Activated effector memory CD4-positive, alpha-beta T cell treated with Interleukin-2 at 50 U/mL for 16 hours (primary cell): ENCODE measurements around the gene MRPL38.
"Not testable (repeated sequence)": the region's sequence is repeated elsewhere in the genome, so short reads cannot be mapped to it uniquely, and the experiment has no call there.

Experiments used
- DNase-seq: peaks from one replicate; pipeline ENCODE4 v3.0.0-alpha.2; 2020

Gene MRPL38

DNA sequence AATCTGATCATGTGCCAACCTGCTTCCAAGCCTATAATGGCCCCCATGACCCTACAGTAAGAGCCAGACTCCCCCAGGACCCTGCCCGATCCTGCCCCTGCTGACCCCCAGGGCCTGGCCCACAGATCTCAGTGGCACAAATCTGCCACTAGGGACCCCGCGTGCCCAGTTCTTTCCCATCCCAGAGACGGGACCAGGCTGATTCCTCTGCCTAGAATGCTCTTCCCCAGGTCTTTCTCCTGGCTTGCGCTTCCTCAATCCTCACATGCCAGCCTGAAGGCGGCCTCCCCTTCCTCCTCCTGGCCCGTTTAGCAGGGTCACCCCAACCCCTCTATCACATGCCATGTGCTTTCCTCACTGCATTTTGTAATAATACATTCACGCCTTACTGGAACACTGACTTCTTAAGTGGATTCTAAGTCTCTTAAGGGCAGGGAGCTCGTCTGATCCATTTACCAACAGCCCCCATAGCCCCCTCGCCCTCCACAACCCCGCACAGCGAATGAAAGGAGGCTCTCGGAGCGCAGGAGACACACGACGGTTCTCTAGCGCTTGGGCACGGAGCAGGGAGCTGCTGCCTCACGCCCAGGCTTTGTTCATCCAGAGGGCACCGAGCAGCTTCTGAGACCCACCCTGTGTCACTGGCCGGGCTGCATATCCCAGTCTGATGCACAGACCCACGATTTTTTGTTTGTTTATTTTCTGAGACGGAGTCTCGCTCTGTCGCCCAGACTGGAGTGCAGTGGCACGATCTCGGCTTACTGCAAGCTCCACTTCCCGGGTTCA, 9.1 kb downstream of the MRPL38 start:
- no peak for DNase-seq

DNA sequence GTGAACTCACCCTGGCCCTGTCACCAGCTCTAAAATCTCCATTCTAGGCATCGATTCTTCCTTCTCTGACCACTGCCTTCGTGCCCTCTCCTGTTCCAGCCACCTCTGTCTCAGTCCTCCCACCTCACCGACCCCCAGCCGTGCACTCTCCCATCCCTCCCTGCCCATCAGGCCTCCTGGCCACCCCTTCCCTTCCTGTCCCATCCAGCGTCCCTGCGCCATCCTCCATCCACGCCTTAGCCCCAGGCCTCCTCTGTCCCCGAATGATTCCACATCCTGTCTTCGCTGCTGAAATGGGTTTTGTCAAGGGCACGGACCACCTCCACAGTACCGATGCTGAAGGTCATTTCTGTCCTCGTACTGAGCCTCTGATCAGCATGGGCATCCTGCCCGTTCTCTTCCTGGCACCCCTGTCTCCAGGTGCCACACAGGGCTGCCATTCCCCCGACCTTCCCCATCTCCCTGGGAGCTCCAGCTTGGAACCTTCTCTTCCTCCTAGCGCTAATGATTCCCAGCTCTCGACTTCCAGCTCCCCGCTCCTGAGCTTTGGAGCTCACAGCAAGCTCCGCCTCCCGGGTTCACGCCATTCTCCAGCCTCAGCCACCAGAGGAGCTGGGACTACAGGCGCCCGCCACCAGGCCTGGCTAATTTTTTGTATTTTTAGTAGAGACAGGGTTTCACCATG, 10.5 kb downstream of the MRPL38 start:
- no peak for DNase-seq

DNA sequence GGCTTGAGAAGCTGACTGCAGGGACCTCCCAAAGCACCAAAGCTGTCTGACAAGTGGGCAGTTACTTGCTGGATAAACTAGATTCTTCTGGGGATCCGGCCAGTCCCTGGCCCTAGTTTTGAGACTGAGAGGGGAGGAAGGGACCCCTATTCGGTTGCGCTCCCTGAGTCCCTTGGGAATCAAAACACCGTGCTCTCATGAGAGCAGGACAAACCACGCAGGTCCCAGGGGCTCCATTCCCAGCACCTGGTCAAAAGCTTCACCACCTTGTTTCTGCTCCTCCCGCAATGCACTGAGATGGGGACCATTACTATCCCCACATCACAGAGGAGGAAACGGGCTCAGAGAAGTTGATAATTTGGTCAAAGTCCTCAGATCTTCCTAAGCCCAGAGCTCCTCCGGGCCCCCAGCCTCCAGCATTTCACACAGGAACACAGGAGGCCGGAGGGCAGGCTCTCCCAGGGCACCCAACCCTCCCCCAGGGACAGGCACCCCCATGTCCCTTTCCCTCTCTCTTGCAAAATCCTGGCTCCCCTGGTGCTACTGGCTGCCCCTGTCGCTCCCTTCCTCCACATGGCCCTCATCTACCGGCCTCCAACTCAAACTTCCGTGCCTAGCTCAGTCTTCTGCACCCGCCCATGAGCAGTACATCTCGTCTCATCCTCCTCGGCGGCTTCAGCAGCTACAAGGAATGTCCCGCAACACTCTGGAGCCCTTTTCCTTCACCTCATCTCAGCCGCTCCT, 11.2 kb downstream of the MRPL38 start:
- no peak for DNase-seq

DNA sequence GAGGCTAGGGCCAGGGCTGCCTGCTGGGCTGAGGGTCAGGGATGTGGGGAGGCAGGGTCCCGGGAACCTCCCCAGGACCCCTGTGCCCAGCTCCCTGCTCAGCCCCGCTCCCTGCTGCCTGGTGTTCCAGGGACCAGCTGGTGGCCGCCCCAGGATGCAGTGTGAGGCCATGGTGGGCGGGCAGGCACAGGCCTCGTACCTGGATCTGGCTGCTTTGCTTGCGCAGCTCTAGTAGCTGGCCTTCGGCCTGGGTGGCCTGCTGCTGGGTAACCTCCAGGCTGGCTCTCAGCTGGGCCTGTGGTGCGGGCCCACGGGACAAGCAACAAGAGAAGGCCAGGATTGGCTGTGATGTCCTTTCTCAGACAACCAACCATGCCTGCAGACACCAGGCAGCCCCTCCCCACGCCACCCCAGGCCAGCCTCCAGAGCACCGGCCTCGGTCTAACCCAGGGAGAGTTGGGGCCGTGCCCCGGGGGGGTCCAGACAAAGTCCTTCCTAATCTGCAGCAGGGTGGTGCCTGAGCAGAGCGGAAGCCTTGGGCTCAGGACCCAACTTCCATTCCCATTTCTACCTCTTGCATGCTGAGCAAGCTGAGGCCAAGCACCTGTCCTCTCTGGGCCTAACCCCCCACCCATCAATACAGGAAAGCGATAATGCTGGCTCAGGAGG, 12.0 kb downstream of the MRPL38 start:
- DNase-seq = no peak

DNA sequence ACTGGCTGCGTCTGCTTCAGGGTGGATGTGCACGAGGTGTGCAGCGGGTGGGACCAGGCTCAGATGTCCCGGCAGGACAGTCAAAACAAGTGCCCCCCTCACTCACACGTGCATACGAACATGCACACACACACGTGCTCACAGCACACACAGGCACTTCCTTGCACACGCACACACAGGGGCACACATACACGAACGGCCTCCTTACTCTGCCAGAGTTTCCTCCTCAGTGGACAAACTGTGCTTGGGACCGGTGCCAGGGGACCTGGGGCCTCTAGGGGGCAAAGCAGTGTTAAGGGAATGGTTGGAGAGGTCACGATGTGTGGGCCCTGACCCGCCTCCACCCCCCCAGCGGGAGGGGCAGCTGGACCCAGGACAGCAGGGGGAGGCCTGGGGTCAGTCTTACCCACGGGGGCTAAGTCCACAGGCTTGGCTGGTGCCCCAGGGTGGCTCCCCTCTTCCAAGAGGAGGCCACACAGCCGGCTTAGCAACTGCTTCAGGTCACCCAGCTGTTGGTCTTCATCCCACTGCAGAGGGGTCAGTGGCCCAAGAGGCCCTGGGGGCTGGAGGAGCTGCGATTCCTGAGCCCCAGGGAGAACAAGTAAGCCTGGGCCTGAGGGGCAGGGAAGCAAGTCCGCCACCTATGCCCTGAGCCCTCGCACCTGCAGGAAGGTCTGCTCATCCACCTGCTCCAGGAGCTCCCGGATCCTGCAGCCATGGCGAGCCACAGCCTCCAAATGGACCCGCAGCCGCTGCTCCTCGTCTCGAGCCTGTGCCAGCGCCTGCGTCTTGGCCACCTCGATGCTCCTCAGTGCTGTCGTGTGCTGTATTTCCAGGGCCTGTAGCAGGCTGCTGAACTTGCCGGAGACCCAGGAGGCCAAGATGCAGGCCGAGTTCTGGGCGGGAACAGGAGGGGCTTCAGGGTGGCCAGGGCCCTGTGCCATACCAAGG, 12.8 kb downstream of the MRPL38 start:
- DNase-seq = no peak

DNA sequence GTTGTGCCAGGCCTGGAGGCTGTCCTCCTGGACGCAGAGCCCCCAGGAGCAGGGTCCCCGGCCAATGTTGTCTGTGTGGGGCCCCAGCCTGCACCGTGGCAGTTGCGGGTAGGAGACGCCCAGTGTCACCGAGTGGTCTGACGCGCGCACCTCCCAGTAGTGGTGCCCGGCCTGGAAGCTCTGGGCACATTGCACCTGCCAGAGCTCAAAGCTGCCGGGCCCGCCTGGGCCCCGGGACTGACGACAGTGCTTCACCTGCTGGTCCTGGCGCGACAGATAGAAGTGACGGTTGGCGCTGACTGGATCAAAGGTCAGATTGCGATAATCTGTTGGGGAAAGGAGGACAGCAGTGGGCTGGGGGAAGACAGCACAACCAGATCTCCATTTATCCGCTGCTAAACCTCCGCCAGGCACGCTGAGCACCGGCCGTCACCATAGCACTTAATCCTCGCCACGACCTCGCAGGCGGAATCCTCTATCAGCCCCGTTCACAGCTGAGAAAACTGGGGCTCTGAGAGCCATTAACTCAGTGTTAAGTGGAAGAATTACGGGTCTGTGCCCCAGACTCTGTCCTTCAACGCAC, 13.6 kb downstream of the MRPL38 start:
- DNase-seq = no peak

DNA sequence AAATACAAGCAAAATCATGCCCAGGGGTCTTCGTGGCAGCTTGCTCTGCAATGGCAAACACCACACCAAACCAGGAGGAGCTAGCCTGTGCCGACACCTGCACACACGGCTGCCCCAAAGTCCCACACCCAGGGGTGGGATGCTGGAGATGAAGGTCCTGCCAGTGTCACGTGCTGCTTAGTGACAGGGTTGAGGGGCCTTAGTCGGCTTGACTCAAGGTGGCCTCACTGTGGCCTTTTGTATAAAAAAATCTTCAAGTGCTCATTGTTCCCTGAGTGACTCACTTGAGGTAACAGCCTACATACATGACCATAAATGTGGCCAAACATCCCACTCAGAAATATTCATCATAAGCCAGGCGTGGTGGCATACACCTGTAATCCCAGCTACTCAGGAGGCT, 15.2 kb downstream of the MRPL38 start:
- no peak for DNase-seq

DNA sequence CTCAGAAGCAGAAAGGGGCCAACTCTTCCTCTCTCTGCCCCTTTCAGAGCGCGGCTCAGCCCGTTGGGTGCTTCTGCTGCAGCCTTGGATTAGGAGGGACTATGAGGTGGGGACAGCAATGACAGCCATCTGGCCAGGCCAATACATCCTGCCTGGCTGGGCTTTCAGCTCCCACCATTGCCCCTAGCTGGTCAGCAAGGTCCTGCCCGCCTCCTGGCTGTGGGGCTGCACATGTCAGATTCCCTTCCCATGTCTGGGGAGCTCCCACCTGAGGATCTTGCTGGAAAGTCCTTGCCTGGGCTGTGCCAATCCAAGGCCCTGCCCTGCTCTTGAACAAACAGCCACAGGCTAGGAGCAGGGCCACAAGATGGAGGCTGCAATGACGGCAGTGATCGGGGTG, 16.2 kb downstream of the MRPL38 start:
- DNase-seq = no peak

DNA sequence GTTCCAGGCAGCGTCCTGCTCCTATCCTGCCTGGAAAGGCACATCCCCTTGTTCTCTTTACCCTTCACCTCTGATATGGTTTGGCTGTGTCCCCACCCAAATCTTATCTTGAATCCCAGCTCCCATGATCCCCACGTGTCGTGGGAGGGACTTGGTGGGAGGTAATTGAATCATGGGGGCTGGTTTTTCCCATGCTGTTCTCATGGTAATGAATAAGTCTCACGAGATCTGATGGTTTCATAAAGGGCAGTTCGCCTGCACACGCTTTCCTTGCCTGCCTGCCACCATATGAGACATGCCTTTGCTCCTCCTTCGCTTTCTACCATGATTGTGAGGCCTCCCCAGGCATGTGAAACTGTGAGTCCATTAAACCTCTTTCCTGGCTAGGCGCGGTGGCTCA, 18.8 kb downstream of the MRPL38 start:
- DNase-seq = not testable (repeated sequence)

DNA sequence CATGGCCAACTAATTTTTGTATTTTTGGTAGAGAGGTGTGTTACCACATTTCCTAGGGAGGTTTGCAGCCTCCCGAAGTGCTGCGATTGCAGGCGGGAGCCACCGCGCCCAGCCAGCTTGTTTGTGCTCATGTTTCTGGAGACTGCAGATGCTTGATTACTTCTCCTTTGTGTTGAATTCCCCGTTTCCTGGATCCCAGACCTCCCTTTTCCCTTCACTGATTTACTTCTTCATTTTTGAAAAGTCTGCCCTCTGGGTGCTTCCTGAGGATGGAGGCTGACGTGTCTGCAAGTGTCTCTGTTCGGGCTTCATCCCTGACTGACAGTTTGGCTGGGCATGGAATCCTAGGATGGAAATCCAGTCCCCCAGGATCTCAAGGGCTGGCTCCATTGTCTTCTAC, 19.3 kb downstream of the MRPL38 start:
- DNase-seq = no peak

DNA sequence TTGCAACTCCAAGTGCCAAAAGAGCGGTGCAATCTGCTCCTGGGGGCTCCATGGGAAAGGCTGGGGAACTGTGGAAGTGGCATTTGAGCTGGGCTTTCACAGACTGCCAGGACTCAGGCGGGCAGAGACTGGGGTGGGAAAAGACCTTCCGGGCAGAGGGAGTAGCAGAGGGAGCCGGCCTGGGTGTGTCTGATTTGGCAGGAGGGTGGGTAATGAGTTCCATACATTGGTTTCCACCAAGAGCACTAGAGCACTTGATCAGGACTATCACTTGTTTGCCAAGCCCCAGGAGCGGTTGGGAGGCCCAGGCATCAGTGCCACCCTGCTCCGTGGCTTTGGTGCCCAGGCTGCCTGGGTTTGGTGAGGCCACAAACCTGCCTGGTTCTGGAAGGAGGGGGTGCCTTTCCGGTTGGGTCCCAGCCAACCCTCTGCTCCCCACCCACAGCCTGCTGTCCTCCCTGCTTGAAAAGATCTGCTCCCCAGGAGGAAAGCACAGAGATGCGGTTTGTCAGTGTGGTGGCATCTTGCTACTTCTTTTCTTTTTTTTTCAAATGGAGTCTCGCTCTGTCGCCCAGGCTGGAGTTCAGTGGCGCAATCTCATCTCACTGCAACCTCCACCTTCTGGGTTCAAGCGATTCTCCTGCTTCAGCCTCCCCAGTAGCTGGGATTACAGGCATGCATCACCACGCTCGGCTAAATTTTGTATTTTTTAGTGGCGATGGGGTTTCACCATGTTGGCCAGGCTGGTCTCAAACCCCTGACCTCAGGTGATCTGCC, 22.8 kb downstream of the MRPL38 start:
- DNase-seq = no peak

DNA sequence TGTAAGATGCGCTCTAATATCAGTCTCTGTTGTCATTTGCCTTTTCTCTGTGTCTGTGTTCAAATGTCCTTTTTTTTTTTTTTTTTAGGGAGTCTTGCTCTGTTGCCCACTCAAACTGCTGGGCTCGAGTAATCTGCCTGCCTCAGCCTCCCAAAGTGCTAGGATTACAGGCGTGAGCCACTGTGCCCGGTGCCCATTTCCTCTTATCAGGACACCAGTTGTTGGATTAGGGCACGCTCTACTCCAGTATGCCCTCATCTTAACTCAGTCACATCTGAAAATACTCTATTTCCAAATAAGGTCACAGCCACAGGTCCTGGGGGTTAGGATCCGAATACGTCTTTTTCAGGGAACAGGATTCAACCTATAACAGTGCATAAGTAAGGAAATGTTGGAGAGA, 24.4 kb downstream of the MRPL38 start:
- DNase-seq = no peak

DNA sequence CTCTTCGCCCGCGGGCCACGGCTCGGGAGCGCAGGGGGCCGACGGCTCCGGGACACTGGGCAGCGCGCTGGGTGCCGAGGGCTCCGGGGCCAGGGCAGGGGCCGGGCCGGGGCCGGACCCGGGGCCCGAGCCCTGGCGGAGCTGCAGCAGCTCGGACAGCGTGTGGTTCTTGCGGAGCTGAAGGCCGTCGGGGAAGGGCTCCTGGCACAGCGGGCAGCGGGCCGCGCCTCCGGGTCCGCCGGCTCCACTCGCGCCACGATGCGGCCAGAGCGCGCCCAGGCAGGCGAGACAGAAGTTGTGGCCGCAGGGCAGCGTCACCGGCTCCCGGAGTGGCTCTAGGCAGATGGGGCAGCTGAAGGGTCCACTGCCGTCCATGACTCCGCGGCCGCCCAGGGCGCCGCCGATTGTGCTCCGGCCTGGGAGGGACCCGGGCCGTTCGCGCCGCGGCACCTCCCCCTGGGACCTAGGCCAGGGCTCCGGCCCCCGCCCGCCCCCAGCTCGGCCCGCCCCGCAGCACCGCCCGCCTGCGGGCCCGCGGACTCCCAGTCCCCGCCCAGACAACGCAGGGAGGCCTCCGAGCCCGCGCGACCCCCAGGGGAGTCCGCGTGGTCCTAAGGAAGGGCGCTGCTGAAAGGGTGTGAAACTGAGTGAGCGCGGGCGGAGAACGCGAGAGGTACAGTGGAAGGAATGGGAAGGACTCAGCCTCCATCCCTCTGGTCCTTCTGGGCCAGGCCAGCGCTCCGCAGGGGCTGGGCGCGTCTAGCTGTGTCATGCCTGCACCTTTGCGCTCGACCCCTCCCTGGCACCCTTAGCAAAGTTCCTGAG, 26.3 kb downstream of the MRPL38 start, which contains the start of gene TRIM47:
TSS of gene TRIM47 (minus strand) at position 408 of the 825 bp plus-strand sequence. CDS start at position 375, 33 bp downstream.
- DNase-seq = no peak

DNA sequence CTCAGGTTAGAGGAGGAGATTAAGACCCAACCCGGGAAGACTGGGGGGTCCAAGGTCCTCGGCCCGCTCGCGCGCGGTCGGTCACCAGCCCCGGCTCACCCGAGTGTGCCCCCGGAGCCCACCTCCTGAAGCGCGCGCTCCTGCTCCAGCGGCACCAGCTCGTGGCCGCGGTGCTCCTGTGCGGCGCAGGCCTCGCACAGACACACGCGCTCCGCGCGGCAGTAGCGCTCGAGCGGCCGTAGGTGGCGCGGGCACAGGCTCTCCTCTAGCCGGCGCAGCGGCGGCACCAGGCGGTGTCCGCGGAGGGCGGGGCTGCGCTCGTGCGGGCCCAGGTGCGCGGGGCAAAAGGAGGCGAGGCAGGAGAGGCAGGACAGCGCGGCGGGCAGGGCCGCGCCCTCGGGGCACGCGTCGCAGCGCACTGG, 26.9 kb downstream of the MRPL38 start:
- peak; percentile 67 for DNase-seq

DNA sequence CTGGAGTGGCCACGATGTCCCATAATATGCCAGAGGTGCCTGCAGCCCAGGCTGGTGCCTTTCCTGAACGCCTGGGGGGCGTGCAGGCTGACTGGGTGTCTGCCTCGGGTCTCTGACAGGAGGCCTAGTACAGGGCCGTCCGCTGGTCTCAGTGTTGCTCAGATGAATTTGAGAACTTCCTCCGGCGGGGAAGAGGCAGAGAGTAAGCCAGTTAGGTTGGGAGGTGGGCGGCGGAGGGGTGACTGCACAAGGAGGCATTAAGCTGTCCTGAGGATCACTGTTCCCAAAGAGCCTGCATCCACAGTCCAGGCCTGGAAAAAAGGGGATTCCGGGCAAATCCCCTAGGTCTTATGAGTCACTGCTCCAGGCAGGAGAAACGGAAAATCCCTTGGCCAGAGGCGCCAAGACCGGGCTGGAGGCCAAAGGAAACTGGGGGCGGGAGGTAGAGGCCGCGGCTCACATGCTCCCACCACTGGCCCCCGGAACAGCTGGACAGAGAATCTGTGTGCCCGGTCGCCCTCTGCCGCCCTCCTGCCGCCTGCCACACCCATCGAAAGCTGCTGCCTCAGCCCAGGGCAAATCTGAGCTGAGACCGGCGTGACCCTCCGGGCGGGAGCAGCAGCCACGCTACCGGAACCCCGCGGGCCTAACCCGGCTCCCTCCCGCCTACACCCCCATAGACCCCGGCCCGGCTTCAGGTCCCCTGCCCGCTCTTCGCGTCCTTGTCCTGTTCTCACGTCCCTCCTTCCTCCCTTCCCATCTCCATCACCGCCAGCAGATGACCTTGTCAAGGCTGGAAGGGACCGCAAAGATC, 27.5 kb downstream of the MRPL38 start:
- no peak for DNase-seq

DNA sequence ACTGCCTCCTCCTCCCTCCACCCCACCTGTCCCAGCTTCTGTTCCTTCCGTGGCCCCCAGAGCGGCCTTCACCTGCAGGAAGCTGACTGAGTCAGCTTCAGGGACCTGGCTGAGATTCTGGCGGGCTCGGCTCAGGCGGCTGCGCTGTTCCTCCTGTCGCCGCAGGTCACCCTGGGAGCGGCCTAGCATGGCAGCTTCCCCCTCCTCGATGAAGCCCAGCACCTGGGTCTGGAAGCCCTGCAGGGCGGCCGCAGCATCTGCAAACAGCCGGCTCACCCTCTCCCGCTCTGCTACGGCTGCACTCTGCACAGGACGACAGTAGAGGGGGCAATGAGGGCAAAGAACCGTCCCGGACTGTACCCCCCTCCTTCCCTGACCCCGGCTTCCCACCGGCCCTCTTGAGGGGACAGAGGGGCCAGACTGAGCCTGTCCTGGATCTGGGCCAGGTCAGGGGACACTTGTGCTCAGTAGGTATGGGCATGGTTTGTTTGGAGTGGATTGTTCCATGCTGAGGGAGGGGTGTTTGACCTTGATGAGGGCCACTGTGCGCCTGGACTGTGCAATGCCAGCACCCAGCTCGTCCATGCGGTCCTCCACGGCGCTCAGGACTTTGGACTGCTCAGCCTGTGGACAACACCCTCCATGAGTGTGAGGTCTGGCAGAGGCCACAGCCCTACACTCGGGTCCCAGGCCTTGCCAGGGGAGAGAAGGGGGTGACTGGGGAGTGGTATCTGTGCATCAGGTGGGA, 28.3 kb downstream of the MRPL38 start:
- DNase-seq = peak; percentile 78

DNA sequence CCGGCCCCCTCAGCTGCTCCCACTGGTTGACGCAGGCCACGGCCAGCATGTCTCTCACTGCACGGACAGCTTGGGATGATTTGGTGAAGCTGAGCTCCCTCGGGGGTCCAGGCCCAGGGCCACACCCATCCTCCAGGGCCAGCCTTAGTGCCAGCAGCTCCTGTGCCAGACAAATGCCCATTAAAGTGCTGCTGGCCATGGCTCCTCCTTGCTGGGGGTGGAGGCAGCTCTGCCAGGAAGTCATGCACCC, 28.8 kb downstream of the MRPL38 start:
- no peak for DNase-seq

DNA sequence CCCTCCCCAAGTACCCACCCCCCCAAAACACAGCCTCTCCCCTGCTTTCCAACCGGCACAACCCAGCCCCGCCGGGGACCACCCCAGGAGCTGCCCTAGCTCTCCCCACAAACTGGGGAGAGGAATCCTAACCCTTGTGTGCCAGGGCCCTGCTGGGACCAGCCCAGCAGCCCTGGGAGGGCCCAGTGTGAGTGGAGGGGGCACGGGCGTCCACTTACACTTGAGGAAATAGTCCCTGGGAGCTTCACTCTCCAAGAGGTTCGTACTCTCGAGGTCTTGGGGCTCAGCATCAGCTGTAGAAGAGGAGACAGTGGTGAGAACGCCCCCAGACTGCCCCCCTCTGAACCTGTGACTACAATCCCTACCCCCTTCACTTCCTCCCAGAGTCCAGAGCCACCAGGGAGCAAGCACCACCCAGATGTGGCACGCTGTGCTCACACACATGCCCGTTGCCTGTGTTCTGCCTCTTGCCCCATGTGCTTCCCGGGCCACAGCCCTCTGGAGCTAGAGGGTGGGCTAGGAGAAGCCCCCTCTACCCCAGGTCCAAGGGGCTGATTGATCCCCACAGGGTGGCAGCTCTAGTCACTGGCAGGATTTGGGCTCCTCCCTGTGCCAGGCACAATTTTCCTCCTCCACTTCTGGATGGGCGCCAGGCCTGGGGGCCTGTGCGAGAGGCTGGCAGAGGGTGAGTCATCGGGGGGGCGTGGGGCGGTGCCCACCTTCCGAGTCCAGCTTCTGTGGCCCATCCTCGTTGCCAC, 29.3 kb downstream of the MRPL38 start:
- no peak for DNase-seq
